Stimulated activated CD8-positive, alpha-beta memory T cell treated with anti-CD3 and anti-CD28 coated beads, Interleukin-2, amount 100 ng/mL, for 1 hour (primary cell): ENCODE measurements around the gene ADAMTS12.

ENCODE experiments used
- DNase-seq, 2 donors: peaks; one replicate each; pipeline ENCODE4 v3.0.0-alpha.2; 2020; ENCODE audit warnings: low read depth in 2 of 2

ADAMTS12 gene

GRCh38 chr5:33479311-33479710 is 412.5 kb downstream of the ADAMTS12 start:
- no peak for DNase-seq

GRCh38 chr5:33477816-33478215 is 414.0 kb downstream of the ADAMTS12 start:
- no peak for DNase-seq

- DNase-seq = no peak
These were observed 414.8 kb downstream of the ADAMTS12 start for GRCh38 chr5:33476992-33477391.

GRCh38 chr5:33475706-33476105 is 416.1 kb downstream of the ADAMTS12 start:
- DNase-seq = no peak

- no peak for DNase-seq
These were observed 416.8 kb downstream of the ADAMTS12 start for GRCh38 chr5:33474931-33475499.

- no peak for DNase-seq
These were observed 417.8 kb downstream of the ADAMTS12 start for GRCh38 chr5:33474004-33474403.
